ENCODE results near the gene MUC2.

- TF ChIP-seq CTCF (IDR thresholded peaks at IDR 0.05; ENCODE audit: low read depth, low read length) (no peak), POLR2A (IDR thresholded peaks at IDR 0.05; ENCODE audit: extremely low read depth, insufficient read length) (no peak), MAX (IDR thresholded peaks at IDR 0.05; ENCODE audit: low read depth, low read length) (no peak)
These were observed 17.5 kb downstream of the MUC2 start for GRCh38 chr11:1092145-1092670.
